ENCODE measurements around the gene PDXP.

The PDXP gene

DNA sequence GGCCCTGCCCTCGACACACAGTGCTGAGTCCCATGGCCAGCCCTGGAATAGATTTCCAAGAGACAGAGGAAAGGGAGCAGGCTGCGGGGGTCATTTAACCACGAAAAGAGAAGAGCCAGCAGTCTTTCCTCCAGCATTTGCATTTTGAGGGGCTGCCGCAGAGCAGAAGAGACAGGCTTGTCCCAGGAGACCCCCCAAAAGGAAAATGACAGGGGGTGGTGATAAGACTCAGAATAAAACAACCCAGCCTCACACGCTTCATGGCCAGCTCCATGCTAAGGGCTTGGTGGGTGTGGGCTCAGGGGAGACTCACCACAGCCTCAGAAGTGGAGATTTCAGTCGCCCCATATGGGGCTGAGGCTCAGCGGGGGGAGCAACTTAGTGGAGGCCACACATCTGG is 55.2 kb downstream of the PDXP start:
- no peak for TF ChIP-seq FOXP2 (optimal IDR thresholded peaks at IDR 0.05; ENCODE audit: borderline replicate concordance, extremely low read depth, extremely low read length, insufficient read depth)
- TF ChIP-seq, protein P1, sequence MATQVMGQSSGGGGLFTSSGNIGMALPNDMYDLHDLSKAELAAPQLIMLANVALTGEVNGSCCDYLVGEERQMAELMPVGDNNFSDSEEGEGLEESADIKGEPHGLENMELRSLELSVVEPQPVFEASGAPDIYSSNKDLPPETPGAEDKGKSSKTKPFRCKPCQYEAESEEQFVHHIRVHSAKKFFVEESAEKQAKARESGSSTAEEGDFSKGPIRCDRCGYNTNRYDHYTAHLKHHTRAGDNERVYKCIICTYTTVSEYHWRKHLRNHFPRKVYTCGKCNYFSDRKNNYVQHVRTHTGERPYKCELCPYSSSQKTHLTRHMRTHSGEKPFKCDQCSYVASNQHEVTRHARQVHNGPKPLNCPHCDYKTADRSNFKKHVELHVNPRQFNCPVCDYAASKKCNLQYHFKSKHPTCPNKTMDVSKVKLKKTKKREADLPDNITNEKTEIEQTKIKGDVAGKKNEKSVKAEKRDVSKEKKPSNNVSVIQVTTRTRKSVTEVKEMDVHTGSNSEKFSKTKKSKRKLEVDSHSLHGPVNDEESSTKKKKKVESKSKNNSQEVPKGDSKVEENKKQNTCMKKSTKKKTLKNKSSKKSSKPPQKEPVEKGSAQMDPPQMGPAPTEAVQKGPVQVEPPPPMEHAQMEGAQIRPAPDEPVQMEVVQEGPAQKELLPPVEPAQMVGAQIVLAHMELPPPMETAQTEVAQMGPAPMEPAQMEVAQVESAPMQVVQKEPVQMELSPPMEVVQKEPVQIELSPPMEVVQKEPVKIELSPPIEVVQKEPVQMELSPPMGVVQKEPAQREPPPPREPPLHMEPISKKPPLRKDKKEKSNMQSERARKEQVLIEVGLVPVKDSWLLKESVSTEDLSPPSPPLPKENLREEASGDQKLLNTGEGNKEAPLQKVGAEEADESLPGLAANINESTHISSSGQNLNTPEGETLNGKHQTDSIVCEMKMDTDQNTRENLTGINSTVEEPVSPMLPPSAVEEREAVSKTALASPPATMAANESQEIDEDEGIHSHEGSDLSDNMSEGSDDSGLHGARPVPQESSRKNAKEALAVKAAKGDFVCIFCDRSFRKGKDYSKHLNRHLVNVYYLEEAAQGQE (IDR thresholded peaks at IDR 0.05; ENCODE audit: insufficient read depth in 1 of 2, low read depth in 2 of 2, low read length in 2 of 2) = no peak
- no peak for TF ChIP-seq TAF1 (IDR thresholded peaks at IDR 0.05; ENCODE audit: borderline replicate concordance, insufficient read depth, low read length)
- TF ChIP-seq SIN3A (IDR thresholded peaks at IDR 0.05; ENCODE audit: borderline replicate concordance, insufficient read depth, low read length) = no peak

GRCh38 chr22:37714634-37715033 is 56.1 kb downstream of the PDXP start:
- TF ChIP-seq SIN3A (IDR thresholded peaks at IDR 0.05; ENCODE audit: borderline replicate concordance, insufficient read depth, low read length) = no peak
- no peak for TF ChIP-seq FOXP2 (optimal IDR thresholded peaks at IDR 0.05; ENCODE audit: borderline replicate concordance, extremely low read depth, extremely low read length, insufficient read depth)
- TF ChIP-seq, protein P1 (IDR thresholded peaks at IDR 0.05; ENCODE audit: insufficient read depth in 1 of 2, low read depth in 2 of 2, low read length in 2 of 2) = no peak
- no peak for TF ChIP-seq TAF1 (IDR thresholded peaks at IDR 0.05; ENCODE audit: borderline replicate concordance, insufficient read depth, low read length)
- no peak for TF ChIP-seq POLR2AphosphoS5 (IDR thresholded peaks at IDR 0.05; ENCODE audit: low read depth, low read length)

DNA sequence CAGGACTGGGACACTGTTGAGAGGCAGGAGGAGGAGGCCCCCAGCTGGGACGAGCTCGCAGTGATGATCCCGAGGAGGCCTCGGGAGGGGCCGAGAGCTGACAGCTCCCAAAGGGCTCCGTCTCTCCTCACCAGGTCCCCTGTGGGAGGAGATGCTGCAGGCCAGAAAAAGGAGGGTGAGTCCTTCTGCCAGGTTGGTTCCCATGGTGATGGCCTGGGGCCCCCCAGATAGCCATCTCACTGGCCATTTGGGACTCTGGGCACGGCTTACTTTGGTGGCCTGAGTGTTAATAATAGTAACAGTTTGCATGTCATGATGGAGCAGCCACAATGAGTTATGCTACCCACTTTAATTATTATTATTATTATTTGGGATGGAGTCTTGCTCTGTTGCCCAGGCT is 57.2 kb downstream of the PDXP start:
- no peak for TF ChIP-seq TAF1 (IDR thresholded peaks at IDR 0.05; ENCODE audit: borderline replicate concordance, insufficient read depth, low read length)

All from PFSK-1 (cell line).